DND-41 (cell line): ENCODE results near the gene GBA2.

Experiments
- CTCF ChIP-seq: IDR thresholded peaks from 2 replicates; pipeline ENCODE4 v1.5.1; 2012; ENCODE audit warnings: borderline replicate concordance, low read length, moderate library complexity, mild to moderate bottlenecking; ENCODE audit not compliant: poor library complexity, severe bottlenecking; ENCODE audit errors: extremely low read depth
- EZH2 ChIP-seq: IDR thresholded peaks from 3 replicates; pipeline ENCODE4 v1.6.1; 2012; ENCODE audit warnings: borderline replicate concordance, low read depth, mild to moderate bottlenecking, moderate library complexity, low read length, inconsistent platforms; ENCODE audit not compliant: severe bottlenecking

GRCh38 chr9:35731415-35732184, 17.4 kb downstream of the GBA2 start:
- no peak for TF ChIP-seq CTCF
- no peak for TF ChIP-seq EZH2
